Measurements from ENCODE around the gene ARL1.

The ARL1 gene

DNA sequence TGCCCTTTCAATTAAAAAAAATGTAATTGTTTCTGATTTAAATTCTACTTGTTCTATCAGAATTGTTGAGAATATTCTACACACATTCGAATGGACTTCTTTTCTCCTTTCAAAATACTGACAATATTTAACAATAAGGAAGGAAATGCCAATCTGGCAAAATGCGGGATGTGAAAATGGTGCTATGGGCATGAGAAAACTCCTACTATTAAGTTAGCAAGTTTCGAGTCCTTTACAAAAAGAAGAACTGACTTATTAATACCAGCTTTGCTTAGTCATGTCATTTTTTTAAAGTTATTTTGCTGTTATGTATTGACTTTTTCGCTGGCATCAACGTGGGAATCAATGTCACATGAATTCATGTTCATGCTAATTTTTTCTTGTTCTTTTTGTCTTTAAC lies 31.7 kb upstream of the ARL1 start:
- CTCF ChIA-PET = interaction anchor here (1.1 kb wide), 1 partner anchor 9 kb away, joined by 3 read pairs; no protein-coding TSS in a partner anchor

More for the DNA sequence above, 31.7 kb upstream of the ARL1 start:
- TF ChIP-seq PRDM6 (tag by site-specific recombination; IDR thresholded peaks at IDR 0.05) (no peak), REPIN1 (tag by site-specific recombination; IDR thresholded peaks at IDR 0.05; ENCODE audit: low read depth) (no peak), ZBTB49 (tag by site-specific recombination; IDR thresholded peaks at IDR 0.05; ENCODE audit: low read depth) (no peak), ZNF660 (tag by site-specific recombination; IDR thresholded peaks at IDR 0.05) (no peak), ATF2 (tag by site-specific recombination; IDR thresholded peaks at IDR 0.05; ENCODE audit: low read depth) (no peak), ZNF146 (tag by site-specific recombination; IDR thresholded peaks at IDR 0.05) (no peak), ZNF629 (tag by site-specific recombination; IDR thresholded peaks at IDR 0.05) (no peak), ZNF521 (tag by site-specific recombination; IDR thresholded peaks at IDR 0.05) (no peak), ZNF621 (tag by site-specific recombination; IDR thresholded peaks at IDR 0.05) (no peak), ZSCAN5A (tag by site-specific recombination; IDR thresholded peaks at IDR 0.05) (no peak), MYNN (tag by site-specific recombination; IDR thresholded peaks at IDR 0.05; ENCODE audit: borderline replicate concordance) (no peak), ZNF623 (tag by site-specific recombination; IDR thresholded peaks at IDR 0.05) (no peak)
- TF ChIP-seq, protein P1, sequence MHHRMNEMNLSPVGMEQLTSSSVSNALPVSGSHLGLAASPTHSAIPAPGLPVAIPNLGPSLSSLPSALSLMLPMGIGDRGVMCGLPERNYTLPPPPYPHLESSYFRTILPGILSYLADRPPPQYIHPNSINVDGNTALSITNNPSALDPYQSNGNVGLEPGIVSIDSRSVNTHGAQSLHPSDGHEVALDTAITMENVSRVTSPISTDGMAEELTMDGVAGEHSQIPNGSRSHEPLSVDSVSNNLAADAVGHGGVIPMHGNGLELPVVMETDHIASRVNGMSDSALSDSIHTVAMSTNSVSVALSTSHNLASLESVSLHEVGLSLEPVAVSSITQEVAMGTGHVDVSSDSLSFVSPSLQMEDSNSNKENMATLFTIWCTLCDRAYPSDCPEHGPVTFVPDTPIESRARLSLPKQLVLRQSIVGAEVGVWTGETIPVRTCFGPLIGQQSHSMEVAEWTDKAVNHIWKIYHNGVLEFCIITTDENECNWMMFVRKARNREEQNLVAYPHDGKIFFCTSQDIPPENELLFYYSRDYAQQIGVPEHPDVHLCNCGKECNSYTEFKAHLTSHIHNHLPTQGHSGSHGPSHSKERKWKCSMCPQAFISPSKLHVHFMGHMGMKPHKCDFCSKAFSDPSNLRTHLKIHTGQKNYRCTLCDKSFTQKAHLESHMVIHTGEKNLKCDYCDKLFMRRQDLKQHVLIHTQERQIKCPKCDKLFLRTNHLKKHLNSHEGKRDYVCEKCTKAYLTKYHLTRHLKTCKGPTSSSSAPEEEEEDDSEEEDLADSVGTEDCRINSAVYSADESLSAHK (tag by site-specific recombination; IDR thresholded peaks at IDR 0.05) = no peak
- TF ChIP-seq, protein P2, sequence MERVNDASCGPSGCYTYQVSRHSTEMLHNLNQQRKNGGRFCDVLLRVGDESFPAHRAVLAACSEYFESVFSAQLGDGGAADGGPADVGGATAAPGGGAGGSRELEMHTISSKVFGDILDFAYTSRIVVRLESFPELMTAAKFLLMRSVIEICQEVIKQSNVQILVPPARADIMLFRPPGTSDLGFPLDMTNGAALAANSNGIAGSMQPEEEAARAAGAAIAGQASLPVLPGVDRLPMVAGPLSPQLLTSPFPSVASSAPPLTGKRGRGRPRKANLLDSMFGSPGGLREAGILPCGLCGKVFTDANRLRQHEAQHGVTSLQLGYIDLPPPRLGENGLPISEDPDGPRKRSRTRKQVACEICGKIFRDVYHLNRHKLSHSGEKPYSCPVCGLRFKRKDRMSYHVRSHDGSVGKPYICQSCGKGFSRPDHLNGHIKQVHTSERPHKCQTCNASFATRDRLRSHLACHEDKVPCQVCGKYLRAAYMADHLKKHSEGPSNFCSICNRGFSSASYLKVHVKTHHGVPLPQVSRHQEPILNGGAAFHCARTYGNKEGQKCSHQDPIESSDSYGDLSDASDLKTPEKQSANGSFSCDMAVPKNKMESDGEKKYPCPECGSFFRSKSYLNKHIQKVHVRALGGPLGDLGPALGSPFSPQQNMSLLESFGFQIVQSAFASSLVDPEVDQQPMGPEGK (tag by site-specific recombination; IDR thresholded peaks at IDR 0.05) = no peak
- no peak overlapping the region for H3K27ac ChIP-seq (ENCODE audit: extremely low read depth, low read depth, low read length)
- no peaks in the 10 kb centered on the region for H3K4me1 ChIP-seq (ENCODE audit: control insufficient read depth, insufficient read depth, low read length)
- no peaks in the 10 kb centered on the region for H3K9me3 ChIP-seq (ENCODE audit: control insufficient read depth, insufficient read depth, low read depth, low read length)
- no peak overlapping the region for H3K4me3 ChIP-seq (ENCODE audit: low read depth, low read length)
- H3K36me3 ChIP-seq (ENCODE audit: control insufficient read depth in 2 of 2, insufficient read depth in 1 of 2, low read length in 2 of 2) = no peaks in the 10 kb centered on the region
- POLR2A ChIA-PET = no interaction called here
